Activated CD8-positive, alpha-beta memory T cell treated with anti-CD3 and anti-CD28 coated beads, Interleukin-2, amount 10 ng/mL, durations not matched to agents 7 days and 5 days (primary cell): ENCODE measurements around the gene RCAN2. TPM values are rescaled to one million over a fixed set of nuclear protein-coding genes. Genes with fewer than 3 reads are reported as not detected.

Experiments
- ATAC-seq: fragments of 150-1000 bp; cut with Tn5 transposase; one replicate; pipeline ENCODE4 v1.10.0; 2021; ENCODE audit warnings: moderate library complexity
- CTCF ChIA-PET: fragments of 350-600 bp; sonication (Branson Sonifier 250); formaldehyde crosslinking; loops from one replicate; lab custom pipeline; 2021; ENCODE audit warnings: antibody characterized with exemption; lab: Charles Lee
- DNase-seq: peaks from one replicate; pipeline ENCODE4 v3.0.0-alpha.2; 2020
- H3K27ac Mint-ChIP-seq: one replicate; pipeline ENCODE4 v1.8.0; 2021; ENCODE audit warnings: mild to moderate bottlenecking, mixed read lengths
- H3K27me3 Mint-ChIP-seq: one replicate; pipeline ENCODE4 v1.8.0; 2021; ENCODE audit warnings: mixed read lengths
- H3K36me3 Mint-ChIP-seq: one replicate; pipeline ENCODE4 v1.8.0; 2021; ENCODE audit warnings: mild to moderate bottlenecking, mixed read lengths
- H3K4me1 Mint-ChIP-seq: one replicate; pipeline ENCODE4 v1.8.0; 2021; ENCODE audit warnings: mixed read lengths
- H3K4me3 Mint-ChIP-seq: one replicate; pipeline ENCODE4 v1.8.0; 2021; ENCODE audit warnings: mild to moderate bottlenecking, moderate library complexity, mixed read lengths
- H3K9me3 Mint-ChIP-seq: one replicate; pipeline ENCODE4 v1.8.0; 2022; ENCODE audit warnings: low read depth, mixed read lengths
- total RNA-seq, 2 experiments: library from RNA; stranded (reverse); gene quantifications; one replicate each; pipeline ENCODE4 v1.2.3, GENCODE V29; 2021

Gene RCAN2
- total RNA-seq, 2 experiments from 2014 or later, result 0.91 to 3.4 TPM

GRCh38 chr6:46251583-46252339 is 239.5 kb downstream of the RCAN2 start:
- CTCF ChIA-PET, result interaction anchor here (1.5 kb wide), 1 partner anchor 8 kb away, joined by 5 read pairs; no protein-coding TSS in a partner anchor
- H3K27me3 Mint-ChIP-seq, result no peaks in the 10 kb centered on the region
- H3K36me3 Mint-ChIP-seq, result no peaks in the 10 kb centered on the region
- H3K9me3 Mint-ChIP-seq, result no peaks in the 10 kb centered on the region
- H3K27ac Mint-ChIP-seq, result no peak overlapping the region
- DNase-seq (no peak), ATAC-seq (no peak)
- H3K4me3 Mint-ChIP-seq, result no peak overlapping the region
- no peaks in the 10 kb centered on the region for H3K4me1 Mint-ChIP-seq

GRCh38 chr6:46248143-46248542 is 243.1 kb downstream of the RCAN2 start:
- ATAC-seq, result no peak
- H3K27me3 Mint-ChIP-seq, result no peaks in the 10 kb centered on the region
- peaks cover 2% of the 10 kb centered on the region for H3K36me3 Mint-ChIP-seq
- H3K4me1 Mint-ChIP-seq, result peaks cover 2% of the 10 kb centered on the region
- CTCF ChIA-PET, result no interaction called here
- no peaks in the 10 kb centered on the region for H3K9me3 Mint-ChIP-seq
- no peak overlapping the region for H3K4me3 Mint-ChIP-seq
- no peak overlapping the region for H3K27ac Mint-ChIP-seq
- no peak for DNase-seq

GRCh38 chr6:46246727-46247126 is 244.5 kb downstream of the RCAN2 start:
- CTCF ChIA-PET, result no interaction called here
- H3K27ac Mint-ChIP-seq, result no peak overlapping the region
- ATAC-seq, result no peak
- no peak overlapping the region for H3K4me3 Mint-ChIP-seq
- H3K4me1 Mint-ChIP-seq, result peaks cover 2% of the 10 kb centered on the region
- H3K27me3 Mint-ChIP-seq, result no peaks in the 10 kb centered on the region
- no peak for DNase-seq
- H3K36me3 Mint-ChIP-seq, result peaks cover 2% of the 10 kb centered on the region
- no peaks in the 10 kb centered on the region for H3K9me3 Mint-ChIP-seq

DNA sequence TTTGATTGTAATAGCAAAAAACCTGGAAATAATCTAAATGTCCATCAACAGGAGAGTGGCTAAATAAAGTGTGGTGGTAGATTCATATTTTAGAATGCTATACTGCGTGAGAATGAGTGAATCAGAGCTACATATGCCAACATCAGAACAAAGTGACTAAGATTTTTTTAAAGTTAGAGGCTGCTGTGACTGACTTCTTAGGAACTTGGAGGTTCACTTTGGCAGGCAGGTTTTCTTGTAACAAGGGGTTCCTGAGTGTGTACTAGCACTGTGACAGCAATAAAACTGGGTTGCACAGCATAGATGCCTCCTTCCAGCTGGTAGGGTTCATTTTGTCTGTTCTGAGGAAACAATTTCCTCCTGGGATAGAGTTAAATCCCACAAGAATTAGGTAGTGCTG is 245.2 kb downstream of the RCAN2 start:
- peaks cover 2% of the 10 kb centered on the region for H3K36me3 Mint-ChIP-seq
- ATAC-seq (no peak), DNase-seq (no peak)
- H3K27me3 Mint-ChIP-seq, result no peaks in the 10 kb centered on the region
- CTCF ChIA-PET, result no interaction called here
- no peak overlapping the region for H3K4me3 Mint-ChIP-seq
- H3K27ac Mint-ChIP-seq, result no peak overlapping the region
- no peaks in the 10 kb centered on the region for H3K9me3 Mint-ChIP-seq
- peaks cover 2% of the 10 kb centered on the region for H3K4me1 Mint-ChIP-seq

- H3K4me1 Mint-ChIP-seq, result peaks cover 2% of the 10 kb centered on the region
- no peak for ATAC-seq
- H3K36me3 Mint-ChIP-seq, result peaks cover 2% of the 10 kb centered on the region
- H3K27me3 Mint-ChIP-seq, result peaks cover 2% of the 10 kb centered on the region
- no peaks in the 10 kb centered on the region for H3K9me3 Mint-ChIP-seq
- H3K27ac Mint-ChIP-seq, result no peak overlapping the region
- CTCF ChIA-PET, result interaction anchor here (1.8 kb wide), 1 partner anchor 8 kb away, joined by 5 read pairs; no protein-coding TSS in a partner anchor
- no peak for DNase-seq
- H3K4me3 Mint-ChIP-seq, result no peak overlapping the region
Observed at GRCh38 chr6:46244670-46245069, 246.6 kb downstream of the RCAN2 start.

DNA sequence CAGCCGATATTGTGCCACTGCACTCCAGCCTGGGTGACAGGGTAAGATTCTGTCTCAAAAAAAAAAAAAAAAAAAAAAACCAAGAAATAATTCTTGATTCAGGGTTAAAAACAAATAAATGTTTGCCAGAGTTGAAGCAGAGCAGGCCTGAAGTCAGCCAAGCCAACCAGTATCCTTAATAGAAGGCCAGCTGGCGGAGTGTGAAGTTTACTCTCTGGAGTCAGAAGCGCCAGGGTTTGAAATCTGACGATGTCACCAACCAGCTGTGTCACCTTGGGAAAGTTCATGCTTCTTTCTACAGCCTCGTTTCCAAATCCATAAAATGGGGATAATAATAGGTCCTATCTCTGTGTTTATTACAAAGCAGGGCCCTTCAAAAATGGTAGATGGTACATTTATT is 247.5 kb downstream of the RCAN2 start:
- Mint-ChIP-seq H3K4me1 (peaks cover 2% of the 10 kb centered on the region), H3K27me3 (peaks cover 4% of the 10 kb centered on the region), H3K36me3 (peaks cover 2% of the 10 kb centered on the region), H3K27ac (no peak overlapping the region), H3K4me3 (no peak overlapping the region), H3K9me3 (no peaks in the 10 kb centered on the region)
- DNase-seq (no peak), ATAC-seq (no peak)
- CTCF ChIA-PET, result interaction anchor here (1.8 kb wide), 1 partner anchor 9 kb away, joined by 5 read pairs; no protein-coding TSS in a partner anchor

DNA sequence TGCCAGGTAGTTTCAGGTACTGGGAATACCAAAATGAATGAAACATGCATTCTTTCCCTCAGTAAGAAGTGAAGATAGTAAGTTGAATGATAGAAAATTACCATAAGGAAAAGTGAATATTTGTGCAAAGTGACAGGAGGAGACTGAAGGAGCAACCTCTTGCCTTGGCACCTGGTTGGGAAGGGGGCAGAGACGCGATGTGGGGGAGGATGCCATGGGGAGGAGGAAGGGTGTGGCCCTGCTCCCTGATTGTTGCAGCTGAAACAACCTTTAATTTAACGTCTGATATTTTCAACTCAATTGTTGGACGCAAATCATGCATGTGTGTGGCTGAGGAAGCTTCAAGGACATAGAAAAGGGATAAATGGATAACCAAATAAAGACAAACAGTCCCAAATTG is 248.3 kb downstream of the RCAN2 start:
- ATAC-seq, result no peak
- CTCF ChIA-PET, result no interaction called here
- H3K4me1 Mint-ChIP-seq, result peaks cover 2% of the 10 kb centered on the region

DNA sequence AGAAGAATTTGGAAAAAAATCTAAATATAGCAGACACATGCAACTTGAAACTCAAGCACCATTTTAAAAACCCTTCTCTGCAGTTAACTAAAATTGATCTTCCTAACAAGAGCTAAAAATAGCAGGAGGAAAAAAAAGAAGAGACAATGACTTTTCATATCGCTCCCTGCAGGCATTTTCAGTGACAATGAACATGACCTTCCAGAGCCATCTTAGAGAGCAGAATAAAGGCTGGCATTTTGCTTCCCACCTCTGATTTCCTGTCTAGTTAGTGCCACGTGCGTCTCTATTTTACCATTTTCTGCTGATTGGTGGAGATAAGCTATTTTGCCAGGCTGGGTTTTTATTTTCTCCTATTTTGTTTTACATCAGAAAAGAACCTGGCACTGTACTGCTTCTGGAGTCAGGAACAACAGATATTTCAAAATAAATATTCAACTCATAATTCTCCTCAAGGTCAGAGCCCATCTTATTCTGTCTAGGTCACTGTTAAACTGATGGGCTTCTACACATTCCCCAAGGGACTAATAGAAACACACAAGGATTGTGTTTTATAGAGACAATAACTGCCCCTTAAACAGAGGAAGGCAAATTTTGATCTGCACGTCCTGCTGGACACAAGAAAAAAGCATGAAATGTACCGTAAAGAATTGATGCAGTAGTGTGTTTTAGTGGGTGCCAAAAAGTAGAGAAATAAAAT is 250.2 kb downstream of the RCAN2 start:
- CTCF ChIA-PET, result no interaction called here
- Mint-ChIP-seq H3K4me3 (no peak overlapping the region), H3K27me3 (peaks cover 7% of the 10 kb centered on the region), H3K4me1 (peaks cover 2% of the 10 kb centered on the region), H3K9me3 (no peaks in the 10 kb centered on the region), H3K27ac (no peak overlapping the region), H3K36me3 (peaks cover 2% of the 10 kb centered on the region)
- DNase-seq (no peak), ATAC-seq (no peak)

More for the DNA sequence above, 248.3 kb downstream of the RCAN2 start:
- Mint-ChIP-seq H3K4me3 (no peak overlapping the region), H3K9me3 (no peaks in the 10 kb centered on the region), H3K27ac (no peak overlapping the region), H3K36me3 (peaks cover 2% of the 10 kb centered on the region), H3K27me3 (peaks cover 4% of the 10 kb centered on the region)
- no peak for DNase-seq

DNA sequence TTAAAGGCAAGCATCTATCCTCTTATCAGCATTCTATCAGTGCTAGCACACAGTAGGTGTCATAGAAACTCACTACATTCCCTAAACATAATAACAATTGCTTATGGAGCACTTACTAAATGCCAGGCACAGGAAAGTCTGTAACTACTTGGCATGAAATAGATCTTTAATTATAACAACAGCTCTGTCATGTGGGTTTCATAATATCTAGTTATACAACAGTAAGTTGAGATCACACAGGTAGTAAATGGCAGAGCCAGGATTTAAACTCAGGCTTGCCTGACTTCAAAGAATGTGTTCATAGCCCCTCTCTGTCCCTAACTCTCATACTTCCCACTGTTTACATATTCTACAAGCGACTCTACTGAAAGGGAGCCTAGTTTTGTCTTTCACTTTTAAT is 254.5 kb downstream of the RCAN2 start:
- ATAC-seq, result no peak
- no peak for DNase-seq
- Mint-ChIP-seq H3K27me3 (peaks cover 7% of the 10 kb centered on the region), H3K4me1 (no peaks in the 10 kb centered on the region), H3K27ac (no peak overlapping the region), H3K36me3 (no peaks in the 10 kb centered on the region), H3K9me3 (no peaks in the 10 kb centered on the region), H3K4me3 (no peak overlapping the region)
- CTCF ChIA-PET, result no interaction called here

- H3K9me3 Mint-ChIP-seq, result peaks cover 4% of the 10 kb centered on the region
- H3K36me3 Mint-ChIP-seq, result peaks cover 3% of the 10 kb centered on the region
- no peak overlapping the region for H3K4me3 Mint-ChIP-seq
- H3K4me1 Mint-ChIP-seq, result no peaks in the 10 kb centered on the region
- no peak overlapping the region for H3K27ac Mint-ChIP-seq
- ATAC-seq (no peak), DNase-seq (no peak)
- peaks cover 7% of the 10 kb centered on the region for H3K27me3 Mint-ChIP-seq
- CTCF ChIA-PET, result no interaction called here
Observed at GRCh38 chr6:46235242-46235641, 256.0 kb downstream of the RCAN2 start.

GRCh38 chr6:46234700-46235099 is 256.5 kb downstream of the RCAN2 start:
- Mint-ChIP-seq H3K9me3 (peaks cover 4% of the 10 kb centered on the region), H3K27me3 (peaks cover 6% of the 10 kb centered on the region), H3K27ac (no peak overlapping the region), H3K4me1 (no peaks in the 10 kb centered on the region), H3K4me3 (no peak overlapping the region), H3K36me3 (peaks cover 3% of the 10 kb centered on the region)
- ATAC-seq (no peak), DNase-seq (no peak)
- CTCF ChIA-PET, result no interaction called here

DNA sequence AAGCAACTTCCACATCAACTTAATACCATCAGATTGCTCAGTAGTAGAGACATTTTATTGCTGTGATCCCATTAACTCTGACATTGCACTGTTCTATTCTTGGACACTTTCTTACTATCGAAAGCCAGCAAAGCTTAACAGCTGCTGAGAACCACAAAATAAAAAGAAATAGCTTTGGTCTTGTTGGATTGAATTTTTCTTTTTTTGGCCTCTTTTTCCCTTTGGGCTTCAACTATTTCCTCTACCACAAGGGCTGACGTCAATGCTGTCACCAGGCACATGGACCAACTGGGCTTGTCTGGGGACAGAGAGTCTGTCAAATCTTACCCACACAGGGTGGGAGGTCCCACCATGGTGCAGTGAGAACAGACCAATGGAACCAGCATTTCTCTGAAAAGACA is 257.1 kb downstream of the RCAN2 start:
- ATAC-seq (no peak), DNase-seq (no peak)
- Mint-ChIP-seq H3K9me3 (peaks cover 4% of the 10 kb centered on the region), H3K4me1 (no peaks in the 10 kb centered on the region), H3K36me3 (peaks cover 3% of the 10 kb centered on the region), H3K27ac (no peak overlapping the region), H3K27me3 (peaks cover 7% of the 10 kb centered on the region), H3K4me3 (no peak overlapping the region)
- CTCF ChIA-PET, result interaction anchor here (0.7 kb wide), 1 partner anchor 14 kb away, joined by 3 read pairs; no protein-coding TSS in a partner anchor

DNA sequence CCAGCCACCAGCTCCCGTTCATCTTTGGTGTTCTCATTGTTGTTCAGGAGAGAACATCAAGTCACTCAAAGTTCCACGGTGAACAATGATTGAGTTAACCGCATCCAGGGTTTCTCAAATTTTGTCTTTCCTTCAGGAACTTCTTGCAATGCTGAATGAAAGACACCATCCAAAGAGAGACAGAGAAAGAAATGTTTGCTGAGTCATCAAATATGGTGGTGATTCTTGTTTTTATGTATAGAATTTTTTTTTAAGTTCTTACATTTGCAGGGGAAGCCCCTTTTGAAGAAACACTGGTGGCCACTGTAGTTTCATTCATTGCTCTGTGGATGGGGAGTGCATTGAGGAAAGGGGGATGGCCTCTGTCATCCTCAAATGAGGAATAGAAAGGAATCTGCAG is 258.1 kb downstream of the RCAN2 start:
- Mint-ChIP-seq H3K9me3 (peaks cover 4% of the 10 kb centered on the region), H3K36me3 (peaks cover 3% of the 10 kb centered on the region), H3K4me1 (no peaks in the 10 kb centered on the region), H3K27ac (no peak overlapping the region), H3K4me3 (no peak overlapping the region), H3K27me3 (peaks cover 10% of the 10 kb centered on the region)
- DNase-seq (no peak), ATAC-seq (no peak)
- CTCF ChIA-PET, result no interaction called here

DNA sequence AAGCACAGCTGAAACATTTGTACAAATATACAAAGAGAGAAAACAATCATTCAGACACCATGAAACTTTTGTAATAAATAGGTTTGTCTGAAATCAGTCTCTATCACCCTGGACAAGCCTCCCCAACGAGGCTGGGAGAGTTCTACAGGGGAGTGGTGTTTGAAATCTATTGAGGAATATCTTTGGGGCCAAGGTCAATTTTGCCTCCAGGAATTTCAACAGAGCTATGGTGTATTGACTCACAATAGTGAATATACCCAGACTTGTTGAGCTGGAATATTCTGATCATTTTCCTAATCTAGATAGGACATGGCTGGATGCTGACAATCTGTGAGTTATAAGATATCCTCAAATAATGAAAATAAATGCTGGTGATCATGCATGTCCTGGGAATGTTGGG is 269.0 kb downstream of the RCAN2 start:
- DNase-seq, result no peak
- Mint-ChIP-seq H3K4me3 (no peak overlapping the region), H3K27ac (no peak overlapping the region), H3K9me3 (no peaks in the 10 kb centered on the region), H3K4me1 (peaks cover 7% of the 10 kb centered on the region), H3K36me3 (no peaks in the 10 kb centered on the region), H3K27me3 (peaks cover 4% of the 10 kb centered on the region)
- CTCF ChIA-PET, result interaction anchor here (1.5 to 4.8 kb wide), 4 partner anchors 14 to 190 kb away, joined by 3 to 42 read pairs (median 21); no protein-coding TSS in a partner anchor
- no peak for ATAC-seq
